Inflammatory macrophage treated with lipopolysaccharide for 1 hour (primary cell): Measurements from ENCODE around the gene IQGAP2.
A peak's percentile ranks its signal among the peaks of the same experiment; 100 is the strongest.

Source experiments
- DNase-seq, 2 donors: peaks; one replicate each; pipeline ENCODE4 v3.0.0-alpha.2; 2020 to 2022

Gene IQGAP2

GRCh38 chr5:76479281-76479680 lies 76.2 kb downstream of the IQGAP2 start:
- no peak for DNase-seq

GRCh38 chr5:76479973-76480667 lies 77.0 kb downstream of the IQGAP2 start:
- peak; percentile 84 to 87 for DNase-seq

DNA sequence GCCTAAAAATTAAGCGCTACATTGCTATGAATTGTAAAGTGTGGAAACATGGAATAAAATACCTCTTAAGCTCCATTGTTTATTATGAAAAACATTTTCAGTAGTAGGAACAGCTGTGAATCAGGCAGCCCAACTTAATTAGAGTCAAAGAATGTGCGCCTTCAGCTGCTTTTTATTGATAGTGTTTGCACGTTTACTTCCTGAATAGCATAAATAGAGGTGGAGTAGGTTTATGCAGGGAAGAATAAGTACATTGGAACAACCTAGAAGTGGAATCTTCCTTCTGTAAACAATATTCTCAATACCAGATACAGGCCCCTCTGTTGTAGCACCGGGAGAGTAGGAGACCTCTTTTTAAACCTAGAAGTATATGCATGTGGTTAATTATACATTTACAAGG lies 79.9 kb downstream of the IQGAP2 start:
- DNase-seq: no peak

DNA sequence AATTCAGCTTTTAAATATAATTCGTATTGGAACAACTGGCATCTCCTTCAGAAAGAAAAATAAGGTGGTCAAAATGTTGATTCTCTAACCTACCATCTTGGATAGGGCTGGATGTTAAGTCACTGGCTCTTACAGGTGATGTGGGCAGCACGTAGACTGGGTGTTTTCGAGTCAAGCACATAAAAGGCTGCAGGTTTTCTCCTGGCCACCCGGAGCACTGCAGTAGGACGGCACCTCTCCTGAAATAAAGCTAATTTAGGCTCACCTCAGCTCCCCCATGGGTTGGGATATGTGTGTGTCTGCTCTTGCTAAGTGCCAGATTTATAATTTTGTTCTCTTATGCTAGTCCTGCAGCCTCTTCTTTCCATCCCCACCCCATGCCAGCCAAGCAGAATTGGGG lies 80.3 kb downstream of the IQGAP2 start:
- no peak for DNase-seq

GRCh38 chr5:76483881-76484280 lies 80.8 kb downstream of the IQGAP2 start:
- DNase-seq: no peak

GRCh38 chr5:76485511-76485910 lies 82.4 kb downstream of the IQGAP2 start:
- no peak for DNase-seq

DNA sequence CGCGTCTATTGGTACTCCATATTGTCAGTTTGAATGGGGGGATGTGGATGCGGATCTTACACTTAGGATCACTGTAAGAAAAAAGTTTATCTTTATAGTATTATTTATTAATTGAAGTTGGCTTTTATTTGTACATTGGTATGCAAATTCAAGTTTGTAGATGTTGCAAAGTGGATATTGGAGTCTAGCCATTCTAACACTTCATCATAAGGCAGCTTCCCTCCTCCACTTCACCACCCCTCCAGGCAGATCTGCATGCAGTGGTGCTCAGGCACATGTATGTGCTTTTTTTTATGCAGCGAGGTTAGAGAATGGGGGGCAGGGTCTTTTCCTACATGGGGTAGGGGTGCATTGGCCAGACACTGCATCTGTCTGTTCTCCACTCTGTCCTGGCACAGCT lies 84.3 kb downstream of the IQGAP2 start:
- no peak for DNase-seq

DNA sequence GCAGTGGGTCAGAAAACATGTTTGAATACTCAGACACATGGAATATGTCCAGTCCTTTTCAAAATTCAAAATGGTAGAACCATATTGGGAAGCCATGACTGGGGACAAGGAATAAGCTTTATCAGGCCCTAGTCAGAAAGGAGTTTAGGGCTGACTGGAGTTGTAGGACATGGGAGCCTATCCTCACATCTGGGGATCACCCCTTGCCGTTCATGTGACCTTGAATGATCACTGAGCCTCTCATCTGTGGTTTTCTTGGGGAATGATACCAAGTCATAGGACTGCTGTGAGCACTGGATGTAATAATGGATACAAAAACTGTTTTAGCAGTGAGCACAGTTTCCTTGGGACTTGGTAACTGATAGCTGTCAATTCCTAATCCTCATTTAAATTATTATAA lies 84.7 kb downstream of the IQGAP2 start:
- peak in 1 of 2 donors; percentile 73 for DNase-seq

GRCh38 chr5:76488969-76489368 lies 85.9 kb downstream of the IQGAP2 start:
- DNase-seq: no peak

DNA sequence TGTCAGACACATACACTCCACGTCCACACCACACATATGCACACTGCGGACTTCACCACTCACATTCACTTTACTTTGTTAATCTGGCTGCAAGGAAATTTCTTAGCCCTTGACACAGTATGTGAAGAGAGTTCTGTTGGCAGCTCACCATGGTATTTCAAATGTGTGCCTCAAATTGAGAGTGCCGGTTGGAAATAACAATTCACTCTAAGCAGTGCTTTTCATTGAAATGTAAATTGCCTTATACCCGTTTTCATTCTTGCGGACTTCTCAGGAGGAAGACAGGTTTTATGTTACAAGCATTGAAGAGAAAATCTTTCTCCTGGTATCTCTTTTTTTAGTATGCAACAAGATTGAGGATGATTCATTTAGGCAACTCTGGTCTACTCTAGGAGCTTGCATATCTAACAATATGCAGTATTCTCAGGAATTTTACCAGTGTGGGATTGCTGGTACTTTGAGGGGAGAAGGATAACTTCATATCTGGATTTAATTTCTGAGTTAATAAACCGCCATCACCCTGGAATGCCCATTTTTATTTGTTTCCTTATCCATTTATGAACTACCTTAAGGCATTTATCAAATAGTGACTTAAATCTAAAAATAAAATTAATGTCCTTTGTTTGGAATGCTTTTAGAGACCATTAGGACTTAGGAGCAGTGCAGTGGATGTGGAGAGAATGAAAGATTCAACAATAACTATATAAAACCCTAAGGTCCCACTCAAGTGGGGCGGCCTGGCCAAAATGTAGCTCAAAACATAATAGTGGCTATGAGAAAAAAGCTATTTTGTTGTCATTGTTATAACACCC lies 87.0 kb downstream of the IQGAP2 start:
- no peak for DNase-seq

GRCh38 chr5:76490960-76491359 lies 87.9 kb downstream of the IQGAP2 start:
- DNase-seq: peak; percentile 21 to 41

DNA sequence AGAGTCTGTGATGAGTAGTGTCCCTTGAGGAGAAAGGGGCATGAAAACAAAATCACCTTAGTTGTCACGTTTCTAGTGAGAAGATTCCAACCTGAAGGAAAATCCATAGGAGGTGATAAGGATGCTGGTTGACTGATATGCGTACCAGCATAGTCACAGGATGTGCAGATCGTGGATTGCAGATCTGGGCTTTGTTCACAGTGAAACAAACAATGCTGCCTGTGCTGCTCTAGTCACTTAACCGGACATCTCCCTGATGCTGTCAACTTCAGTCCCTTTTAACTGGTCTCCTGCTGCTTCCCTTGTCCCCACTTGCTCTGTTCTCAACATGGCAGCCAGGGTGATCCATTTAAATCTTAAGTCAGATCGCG lies 89.7 kb downstream of the IQGAP2 start:
- DNase-seq: no peak

GRCh38 chr5:76493190-76493837 lies 90.2 kb downstream of the IQGAP2 start:
- DNase-seq: no peak

DNA sequence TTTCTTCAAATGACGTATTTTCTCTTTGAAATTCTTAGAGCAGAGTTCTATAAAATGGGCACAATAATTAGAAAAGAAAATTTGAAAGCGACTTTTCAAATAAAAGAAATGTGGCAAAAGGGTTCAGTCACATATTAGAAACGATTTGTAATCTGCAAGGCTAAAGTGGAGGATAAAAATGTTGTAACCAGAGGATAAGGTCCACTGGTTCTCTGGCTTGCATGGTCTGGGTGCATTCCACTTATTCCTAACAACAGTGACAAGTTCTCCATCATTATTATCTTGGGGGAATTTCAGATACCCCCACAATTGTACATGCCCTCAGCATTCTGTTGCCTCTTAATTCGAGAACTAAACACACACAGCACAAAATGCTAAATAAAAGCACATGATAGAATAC lies 91.1 kb downstream of the IQGAP2 start:
- DNase-seq: no peak

GRCh38 chr5:76495870-76496269 lies 92.8 kb downstream of the IQGAP2 start:
- DNase-seq: peak; percentile 31 to 45

DNA sequence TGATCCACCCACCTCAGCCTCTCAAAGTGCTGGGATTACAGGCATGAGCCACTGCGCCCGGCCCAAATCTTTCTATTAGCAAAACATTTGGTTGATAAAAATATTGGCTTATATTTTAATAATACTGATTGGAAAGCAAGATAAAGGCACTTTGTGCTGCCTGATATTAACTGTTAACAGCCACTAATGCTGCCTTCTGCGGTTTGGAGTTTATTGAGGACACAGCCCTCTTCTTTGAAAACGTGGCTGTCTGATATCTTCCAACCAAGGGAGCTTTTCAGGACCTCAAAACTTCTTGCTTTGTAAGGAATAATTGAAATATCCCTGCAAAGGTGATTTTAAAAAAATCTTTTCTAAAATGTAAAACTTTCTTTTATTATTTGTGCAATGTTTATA lies 94.0 kb downstream of the IQGAP2 start:
- DNase-seq: no peak

DNA sequence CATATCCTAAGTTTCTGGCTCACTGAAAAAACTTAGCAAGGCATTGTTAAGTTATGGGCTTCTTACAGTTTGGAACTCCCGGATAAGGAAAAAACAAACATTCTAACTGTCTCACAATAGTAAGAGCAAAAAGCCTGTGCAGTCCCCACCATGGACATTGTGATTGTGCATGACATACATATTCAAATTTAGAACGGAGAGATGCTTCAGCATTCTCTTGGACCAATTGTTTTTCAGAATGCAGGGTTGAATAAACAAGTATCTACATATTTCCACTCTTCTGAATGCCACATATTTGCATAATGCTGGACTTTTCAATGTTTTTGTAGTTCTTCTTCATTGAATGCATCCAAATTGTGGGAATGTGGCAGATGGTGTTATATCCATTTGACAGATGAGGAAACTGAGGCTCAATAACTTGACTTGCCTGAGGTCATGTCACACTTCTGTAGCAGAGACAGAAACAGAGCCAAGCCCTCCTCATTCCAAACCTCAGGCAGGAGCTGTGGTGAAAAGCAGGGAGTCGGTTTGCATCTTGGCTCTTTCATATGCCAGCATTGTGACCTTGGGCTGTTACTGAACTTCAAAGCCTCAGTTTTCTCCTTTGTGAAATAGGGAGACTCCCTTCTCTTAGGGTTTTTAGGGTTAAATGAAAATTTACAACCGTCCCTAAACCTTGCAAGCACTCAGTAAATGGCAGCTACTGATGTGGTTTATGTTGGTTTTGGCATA lies 95.1 kb downstream of the IQGAP2 start:
- no peak for DNase-seq

DNA sequence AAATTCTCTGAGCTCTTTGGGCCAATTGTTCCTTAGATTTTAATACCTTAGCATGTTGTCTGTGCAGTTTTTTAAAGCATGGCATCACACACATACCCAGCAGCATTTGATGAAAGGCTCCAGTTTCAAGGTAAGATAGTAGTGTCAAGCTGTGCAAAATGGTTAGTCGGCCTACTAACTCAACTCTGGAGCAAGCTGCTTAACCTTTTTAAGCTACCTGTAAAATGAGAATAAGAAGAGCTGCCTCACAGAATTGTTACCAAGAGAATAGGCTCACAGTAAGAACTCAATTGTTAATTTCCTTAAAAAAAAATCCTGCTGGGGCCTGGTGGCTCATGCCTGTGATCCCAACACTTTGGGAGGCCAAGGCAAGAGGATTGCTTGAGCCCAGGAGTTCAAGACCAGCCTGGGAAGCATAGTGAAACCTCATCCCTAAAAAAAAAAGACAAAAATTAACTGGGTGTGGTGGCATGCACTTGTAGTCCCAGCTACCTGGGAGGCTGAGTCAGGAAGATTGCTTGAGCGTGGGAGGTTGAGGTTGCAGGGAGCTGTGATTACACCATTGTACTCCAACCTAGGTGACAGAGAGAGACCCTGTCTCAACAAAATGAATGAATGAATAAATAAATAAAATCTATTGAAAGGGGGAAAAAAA lies 96.5 kb downstream of the IQGAP2 start:
- no peak for DNase-seq

DNA sequence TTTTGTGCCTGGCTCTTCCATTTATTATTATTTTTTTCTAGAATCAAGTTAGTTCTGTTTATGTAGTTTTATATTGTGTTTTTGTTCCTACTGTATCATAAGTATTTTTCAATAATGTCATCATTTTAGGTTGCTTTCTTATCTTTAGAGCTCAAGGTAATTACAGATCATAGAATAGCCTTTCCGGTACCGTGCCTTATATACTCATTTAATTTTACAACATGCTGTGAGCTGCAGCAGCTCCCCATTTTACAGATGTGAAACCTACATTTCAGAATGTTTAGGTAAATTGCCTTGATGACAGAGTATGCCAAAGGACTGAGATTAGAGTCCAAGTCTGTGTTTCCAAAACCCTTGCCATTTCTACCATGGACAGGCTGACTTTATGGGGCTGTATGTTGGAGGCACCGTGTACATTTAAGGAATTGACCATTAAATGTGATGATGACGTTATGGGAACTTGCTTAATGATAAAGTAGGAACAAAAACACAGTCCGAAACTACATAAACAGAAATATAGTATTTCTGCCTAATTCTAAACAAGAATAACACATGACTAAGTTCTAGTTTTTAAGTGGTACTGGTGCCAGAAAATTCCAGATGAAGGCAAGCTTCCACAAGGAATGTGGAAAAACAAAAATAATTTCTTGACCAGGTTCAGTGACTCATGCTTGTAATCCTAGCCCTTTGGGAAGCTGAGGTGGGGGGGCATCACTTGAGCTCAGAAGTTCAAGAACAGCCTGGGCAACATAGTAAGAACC lies 97.7 kb downstream of the IQGAP2 start:
- peak; percentile 42 to 49 for DNase-seq

DNA sequence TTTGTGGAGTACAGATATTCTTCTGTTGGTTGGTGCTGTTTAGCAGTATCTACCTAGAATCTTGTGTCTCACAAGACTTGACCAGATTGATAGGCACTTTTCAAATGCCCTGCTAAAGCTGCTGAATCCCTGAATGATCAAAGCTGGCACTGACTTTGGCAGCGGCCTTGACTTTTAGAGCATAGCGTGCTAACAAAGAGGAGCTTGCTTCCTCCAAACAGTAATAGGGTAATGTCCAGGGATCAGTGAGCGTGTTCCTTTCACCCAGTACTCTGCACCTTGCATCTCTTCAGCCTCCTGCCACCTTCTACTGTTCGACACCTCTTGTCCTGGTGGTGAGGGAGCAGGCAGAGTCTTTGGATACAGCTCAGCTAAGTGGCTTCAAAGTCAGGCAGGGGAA lies 100.8 kb downstream of the IQGAP2 start:
- DNase-seq: no peak

DNA sequence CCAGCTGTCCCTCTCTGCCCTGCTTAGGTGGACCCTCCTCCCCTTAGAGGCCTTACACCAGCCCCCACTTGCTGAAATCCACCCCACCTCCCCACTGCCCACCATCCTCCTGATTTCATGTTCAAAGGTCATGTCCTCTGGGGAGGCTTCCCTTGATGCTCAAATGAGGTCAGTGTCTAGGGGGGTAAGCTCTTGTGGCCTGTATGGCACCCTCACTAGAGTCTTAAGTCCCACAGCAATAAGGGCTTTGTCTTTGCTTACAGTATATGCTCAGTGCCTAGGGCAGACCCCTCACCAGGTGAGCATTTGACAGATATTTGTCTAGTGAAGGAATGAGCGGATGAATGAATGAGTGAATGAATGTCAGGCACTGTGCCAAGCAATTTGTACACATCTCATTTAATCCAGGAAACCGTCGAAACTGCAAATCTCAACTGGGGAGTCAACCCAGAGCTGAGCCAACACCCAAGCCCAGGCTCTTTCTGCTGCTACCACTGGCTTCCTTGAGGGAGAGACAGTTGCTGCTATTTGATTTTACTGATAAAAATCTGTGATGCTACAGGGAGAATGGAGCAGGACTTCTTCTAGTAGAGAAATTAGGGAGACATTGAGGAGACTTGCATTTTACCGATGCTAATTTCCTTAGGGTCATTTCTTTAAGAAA lies 101.9 kb downstream of the IQGAP2 start:
- no peak for DNase-seq
